GM19438 (cell line): Measurements from ENCODE around the gene TINCR.
"Not testable (repeated sequence)": the region's sequence is repeated elsewhere in the genome, so short reads cannot be mapped to it uniquely, and the experiment has no call there.

ENCODE experiments used
- ATAC-seq: cut with Tn5 transposase; IDR thresholded peaks from one replicate; pipeline ENCODE4 v1.9.1; 2021; ENCODE audit warnings: low read depth; ENCODE audit not compliant: unreplicated experiment

Gene TINCR

GRCh38 chr19:5567360-5567969, at the start of gene TINCR:
TSS of gene TINCR (minus strand) at chr19:5567953.
- ATAC-seq, result no peak

GRCh38 chr19:5617080-5617479, 49.3 kb upstream of the TINCR start:
- no peak for ATAC-seq

- no peak for ATAC-seq
These were observed 48.1 kb upstream of the TINCR start for GRCh38 chr19:5615756-5616327.

GRCh38 chr19:5612891-5613865, 45.4 kb upstream of the TINCR start:
- ATAC-seq, result no peak

- no peak for ATAC-seq
These were observed 42.2 kb upstream of the TINCR start for GRCh38 chr19:5609881-5610448.

GRCh38 chr19:5608766-5609165, 41.0 kb upstream of the TINCR start:
- not testable (repeated sequence) for ATAC-seq

- ATAC-seq, result no peak
These were observed 40.5 kb upstream of the TINCR start for GRCh38 chr19:5608291-5608690.

GRCh38 chr19:5607318-5608275, 39.8 kb upstream of the TINCR start:
- ATAC-seq, result no peak

- no peak for ATAC-seq
These were observed 37.6 kb upstream of the TINCR start for GRCh38 chr19:5605362-5605761.

GRCh38 chr19:5603626-5604025, 35.9 kb upstream of the TINCR start:
- no peak for ATAC-seq

- ATAC-seq, result no peak
These were observed 33.0 kb upstream of the TINCR start for GRCh38 chr19:5600797-5601196.

- ATAC-seq, result no peak
These were observed 28.0 kb upstream of the TINCR start for GRCh38 chr19:5595745-5596144.

GRCh38 chr19:5595129-5595528, 27.4 kb upstream of the TINCR start:
- no peak for ATAC-seq

- no peak for ATAC-seq
These were observed 26.8 kb upstream of the TINCR start for GRCh38 chr19:5594521-5594950.

- ATAC-seq, result no peak
These were observed 25.8 kb upstream of the TINCR start for GRCh38 chr19:5593343-5594255.

- ATAC-seq, result no peak
These were observed 25.0 kb upstream of the TINCR start for GRCh38 chr19:5592531-5593342.

GRCh38 chr19:5591476-5591875, 23.7 kb upstream of the TINCR start:
- no peak for ATAC-seq

GRCh38 chr19:5590865-5591154, 23.1 kb upstream of the TINCR start:
- ATAC-seq, result no peak
